Keratinocyte (primary cell): ENCODE measurements around the gene AOPEP. TPM values are rescaled to one million over a fixed set of nuclear protein-coding genes. Genes with fewer than 3 reads are reported as not detected.

Source experiments
- DNase-seq: peaks from one replicate; pipeline ENCODE4 v3.0.0-alpha.2; 2011; ENCODE audit warnings: low read depth, missing footprints, low spot score
- FAIRE-seq: peaks from 2 replicates; lab custom pipeline; 2011; peaks lifted over from hg19 to GRCh38; lab: Jason Lieb, UNC
- H2AFZ ChIP-seq: 2 replicates; pipeline ENCODE4 v1.6.0; 2012; ENCODE audit warnings: low read length, control low read depth, inconsistent platforms; ENCODE audit not compliant: control insufficient read depth
- H3K27ac ChIP-seq: 2 replicates; pipeline ENCODE4 v1.5.1; 2011; ENCODE audit warnings: low read length; ENCODE audit not compliant: control insufficient read depth, insufficient read depth
- H3K27me3 ChIP-seq: 3 replicates; pipeline ENCODE4 v1.6.0; 2011; ENCODE audit warnings: low read length; ENCODE audit not compliant: control insufficient read depth, insufficient read depth; ENCODE audit errors: extremely low read depth
- H3K36me3 ChIP-seq, 2 experiments: 2 replicates in 1 of 2; 3 replicates in 1 of 2; pipeline ENCODE4 v1.5.1; 2011; ENCODE audit warnings: low read length in 2 of 2, mild to moderate bottlenecking in 1 of 2; ENCODE audit not compliant: control insufficient read depth in 2 of 2, insufficient read depth in 2 of 2; ENCODE audit errors: extremely low read depth in 1 of 2
- H3K4me1 ChIP-seq: 3 replicates; pipeline ENCODE4 v1.5.1; 2011; ENCODE audit warnings: low read length; ENCODE audit not compliant: control insufficient read depth, insufficient read depth; ENCODE audit errors: extremely low read depth
- H3K4me2 ChIP-seq: 3 replicates; pipeline ENCODE4 v1.6.0; 2011; ENCODE audit warnings: low read depth, low read length; ENCODE audit not compliant: control insufficient read depth, insufficient read depth; ENCODE audit errors: extremely low read depth
- H3K4me3 ChIP-seq, 3 experiments: fragments of 200-600 bp in 1 of 3; sonication (generic) in 1 of 3; 2 replicates in 2 of 3; 3 replicates in 1 of 3; pipeline ENCODE4 v1.5.1; 2011 to 2016; ENCODE audit warnings: low read length in 3 of 3, mild to moderate bottlenecking in 3 of 3, control low read depth in 2 of 3, inconsistent platforms in 1 of 3, low read depth in 1 of 3, mixed read lengths in 1 of 3, mixed run types in 1 of 3, moderate library complexity in 1 of 3; ENCODE audit not compliant: control insufficient read depth in 2 of 3, insufficient read depth in 2 of 3; ENCODE audit errors: extremely low read depth in 1 of 3
- H3K79me2 ChIP-seq: 2 replicates; pipeline ENCODE4 v1.6.0; 2012; ENCODE audit warnings: low read length; ENCODE audit not compliant: control insufficient read depth, insufficient read depth
- H3K9ac ChIP-seq: 3 replicates; pipeline ENCODE4 v1.6.0; 2011; ENCODE audit warnings: low read length; ENCODE audit not compliant: control insufficient read depth, insufficient read depth; ENCODE audit errors: extremely low read depth
- H3K9me1 ChIP-seq: 3 replicates; pipeline ENCODE4 v1.6.0; 2011; ENCODE audit warnings: low read length; ENCODE audit not compliant: control insufficient read depth, insufficient read depth; ENCODE audit errors: extremely low read depth
- H3K9me3 ChIP-seq: 2 replicates; pipeline ENCODE4 v1.5.1; 2012; ENCODE audit warnings: low read depth, low read length; ENCODE audit not compliant: control insufficient read depth
- H4K20me1 ChIP-seq: 3 replicates; pipeline ENCODE4 v1.6.0; 2011; ENCODE audit warnings: low read length; ENCODE audit not compliant: control insufficient read depth, insufficient read depth; ENCODE audit errors: extremely low read depth
- EZH2 ChIP-seq: IDR thresholded peaks from one replicate; pipeline ENCODE4 v1.6.1; 2012; ENCODE audit warnings: inconsistent platforms, mild to moderate bottlenecking, low read length, moderate library complexity
- dilution Hi-C: fragments of 300-500 bp; cut with MboI; formaldehyde crosslinking; loops from one replicate; pipeline ENCODE4 v1.7.0; 2020; ENCODE audit warnings: low sequenced_read_pairs; ENCODE audit not compliant: extremely low pct_ligation_motif_present
- polyA plus RNA-seq, 5 experiments: library from polyadenylated mRNA; depleted of rRNA in 3 of 5; stranded (reverse) in 3 of 5; stranded (forward) in 1 of 5; unstranded in 1 of 5; fragments of >200 nt; gene quantifications; 1 replicate in 1 of 5; 2 replicates in 3 of 5; 3 replicates in 1 of 5; pipeline versions ENCODE4 v1.2.1 to v1.2.3, GENCODE V29; 2011 to 2012; ENCODE audit warnings: missing spikeins in 2 of 5, low read depth in 1 of 5, low replicate concordance in 1 of 5
- TF ChIP-seq, protein P1 (sequence below), 3 experiments: IDR thresholded peaks in 1 of 3; conservative IDR thresholded peaks in 1 of 3; optimal IDR thresholded peaks in 1 of 3; 2 replicates in 2 of 3; 3 replicates in 1 of 3; pipeline versions ENCODE3 to v1.5.1; 2011; ENCODE audit warnings: low read length in 3 of 3, mild to moderate bottlenecking in 3 of 3, moderate library complexity in 2 of 3, control low read depth in 1 of 3, inconsistent platforms in 1 of 3; ENCODE audit not compliant: insufficient read depth in 2 of 3; ENCODE audit errors: extremely low read depth in 1 of 3

Gene AOPEP
- polyA plus RNA-seq, 1 donor (not counting 4 experiments of a cell fraction or from before 2014, with no cell fraction given): 27.0 TPM

DNA sequence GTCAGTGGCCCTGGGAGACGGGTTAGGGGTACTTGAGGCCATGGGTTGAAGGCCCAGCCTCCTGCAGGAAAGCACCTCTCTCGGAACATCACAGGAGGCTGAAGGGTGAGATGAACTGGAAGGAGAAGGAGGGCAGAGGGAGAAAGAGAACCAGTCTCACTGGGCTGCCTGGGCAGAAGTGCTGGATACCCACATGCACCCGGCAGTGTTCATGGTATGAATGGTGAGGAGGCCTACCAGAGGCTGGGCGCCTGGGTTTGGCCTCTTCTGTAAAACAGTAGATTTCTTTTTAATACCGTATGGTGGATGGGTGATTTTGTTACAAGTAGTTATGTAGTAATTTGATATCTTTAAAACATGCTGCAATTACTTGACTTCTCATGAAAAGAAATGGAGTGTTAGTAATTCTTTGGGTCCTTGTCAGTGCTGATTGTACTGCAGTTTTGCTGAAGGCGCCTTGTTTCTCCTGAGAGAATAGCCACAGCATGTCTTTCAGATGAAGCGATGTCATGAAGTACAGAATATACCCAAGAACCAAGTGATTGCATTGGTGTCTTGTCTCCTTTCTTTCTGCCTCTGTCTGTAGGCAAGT is 332.4 kb downstream of the AOPEP start:
- H3K4me1 ChIP-seq: peaks cover 50% of the 10 kb centered on the region
- H3K4me3 ChIP-seq: no peak overlapping the region
- peaks cover 15 to 31% of the 10 kb centered on the region in 2 experiments for H3K36me3 ChIP-seq
- H3K9me1 ChIP-seq: no peaks in the 10 kb centered on the region
- no peaks in the 10 kb centered on the region for H3K9me3 ChIP-seq
- H3K4me2 ChIP-seq: no peak overlapping the region
- DNase-seq (no peak), FAIRE-seq (no peak)
- no peak overlapping the region for H2AFZ ChIP-seq
- H3K27me3 ChIP-seq: no peaks in the 10 kb centered on the region
- dilution Hi-C loops: no loop called here
- H3K27ac ChIP-seq: no peak overlapping the region
- no peaks in the 10 kb centered on the region for H4K20me1 ChIP-seq
- H3K9ac ChIP-seq: no peak overlapping the region
- TF ChIP-seq EZH2: no peak
- TF ChIP-seq, protein P1, sequence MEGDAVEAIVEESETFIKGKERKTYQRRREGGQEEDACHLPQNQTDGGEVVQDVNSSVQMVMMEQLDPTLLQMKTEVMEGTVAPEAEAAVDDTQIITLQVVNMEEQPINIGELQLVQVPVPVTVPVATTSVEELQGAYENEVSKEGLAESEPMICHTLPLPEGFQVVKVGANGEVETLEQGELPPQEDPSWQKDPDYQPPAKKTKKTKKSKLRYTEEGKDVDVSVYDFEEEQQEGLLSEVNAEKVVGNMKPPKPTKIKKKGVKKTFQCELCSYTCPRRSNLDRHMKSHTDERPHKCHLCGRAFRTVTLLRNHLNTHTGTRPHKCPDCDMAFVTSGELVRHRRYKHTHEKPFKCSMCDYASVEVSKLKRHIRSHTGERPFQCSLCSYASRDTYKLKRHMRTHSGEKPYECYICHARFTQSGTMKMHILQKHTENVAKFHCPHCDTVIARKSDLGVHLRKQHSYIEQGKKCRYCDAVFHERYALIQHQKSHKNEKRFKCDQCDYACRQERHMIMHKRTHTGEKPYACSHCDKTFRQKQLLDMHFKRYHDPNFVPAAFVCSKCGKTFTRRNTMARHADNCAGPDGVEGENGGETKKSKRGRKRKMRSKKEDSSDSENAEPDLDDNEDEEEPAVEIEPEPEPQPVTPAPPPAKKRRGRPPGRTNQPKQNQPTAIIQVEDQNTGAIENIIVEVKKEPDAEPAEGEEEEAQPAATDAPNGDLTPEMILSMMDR (optimal IDR thresholded peaks at IDR 0.05 in 1 of 3, IDR thresholded peaks at IDR 0.05 in 1 of 3, conservative IDR thresholded peaks at IDR 0.05 in 1 of 3; ENCODE audit: extremely low read depth in 1 of 3, insufficient read depth in 2 of 3, low read length in 3 of 3): no peak
- H3K79me2 ChIP-seq: peaks cover 83% of the 10 kb centered on the region

DNA sequence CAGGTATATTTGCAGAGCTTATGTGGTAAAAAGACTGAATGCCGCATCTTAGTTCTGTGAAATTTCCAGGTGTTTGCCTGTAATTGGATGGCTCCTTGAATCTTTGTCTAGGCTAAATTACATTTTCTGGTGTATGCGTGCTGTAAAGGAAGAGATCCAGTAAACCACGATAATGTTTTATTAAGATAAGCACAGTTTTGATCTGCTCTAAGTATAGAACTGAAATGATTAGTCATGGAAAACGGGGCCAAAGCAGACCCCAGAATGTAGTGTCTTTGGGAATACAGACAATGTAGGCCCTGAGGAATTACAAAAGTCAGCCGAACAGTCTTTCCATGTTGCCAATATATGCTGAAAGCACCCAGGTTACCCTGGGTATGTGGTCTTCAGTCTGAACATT is 333.7 kb downstream of the AOPEP start:
- H3K4me1 ChIP-seq: peaks cover 47% of the 10 kb centered on the region
- FAIRE-seq: no peak
- H3K4me2 ChIP-seq: no peak overlapping the region

More for the DNA sequence above, 333.7 kb downstream of the AOPEP start:
- H4K20me1 ChIP-seq: no peaks in the 10 kb centered on the region
- H3K9ac ChIP-seq: no peak overlapping the region
- no peak overlapping the region for H2AFZ ChIP-seq
- H3K27ac ChIP-seq: no peak overlapping the region
- dilution Hi-C loops: no loop called here
- no peaks in the 10 kb centered on the region for H3K9me3 ChIP-seq
- H3K36me3 ChIP-seq: peaks cover 15 to 35% of the 10 kb centered on the region in 2 experiments
- DNase-seq: no peak
- H3K9me1 ChIP-seq: no peaks in the 10 kb centered on the region
- H3K79me2 ChIP-seq: peaks cover 82% of the 10 kb centered on the region
- H3K4me3 ChIP-seq: no peak overlapping the region
- TF ChIP-seq, protein P1 (optimal IDR thresholded peaks at IDR 0.05 in 1 of 3, IDR thresholded peaks at IDR 0.05 in 1 of 3, conservative IDR thresholded peaks at IDR 0.05 in 1 of 3; ENCODE audit: extremely low read depth in 1 of 3, insufficient read depth in 2 of 3, low read length in 3 of 3): no peak
- no peak for TF ChIP-seq EZH2
- no peaks in the 10 kb centered on the region for H3K27me3 ChIP-seq
